ENCODE measurements around the gene SLC26A1. TPM values are rescaled to one million over a fixed set of nuclear protein-coding genes. Genes with fewer than 3 reads are reported as not detected.

Gene SLC26A1
- total RNA-seq, 1 experiment from 2014 or later, result 0.68 TPM

DNA sequence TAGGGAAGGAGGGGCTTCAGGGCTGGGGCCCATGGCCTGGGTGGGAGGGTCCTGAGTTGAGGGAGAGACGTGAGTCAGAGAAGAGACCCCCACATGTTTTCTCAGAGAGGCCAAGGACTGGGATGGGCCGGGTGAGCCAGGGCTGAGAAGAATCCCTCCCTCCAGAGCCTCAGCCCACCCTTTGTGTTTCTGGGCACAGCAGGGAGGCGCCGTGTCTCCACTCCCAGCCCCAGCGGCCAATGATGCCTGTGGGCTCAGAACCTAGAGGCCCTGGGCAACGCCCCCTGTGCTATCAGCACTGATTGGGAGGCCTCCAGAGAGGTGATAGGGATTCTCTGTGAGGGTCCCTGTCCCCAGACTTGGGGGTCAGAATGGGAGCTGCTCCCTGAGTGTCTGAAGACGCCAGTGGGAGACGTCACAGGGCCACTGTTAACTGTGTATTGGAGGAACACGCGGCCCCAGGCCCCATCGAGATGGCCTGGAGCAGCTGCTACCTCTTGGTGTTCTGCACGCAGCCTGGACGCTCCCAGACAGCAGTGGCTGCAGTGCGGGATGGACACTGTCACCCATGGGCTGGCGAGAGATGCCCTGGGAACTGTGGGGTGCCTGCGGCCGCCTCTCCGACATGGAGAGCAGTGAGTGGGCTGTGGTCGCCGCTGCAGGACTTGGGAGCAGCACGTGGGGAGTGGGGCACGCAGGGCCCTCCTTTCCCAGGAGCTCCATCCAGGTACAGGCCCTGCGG is 26.7 kb upstream of the SLC26A1 start:
- TF ChIP-seq CTCF (IDR thresholded peaks at IDR 0.05; ENCODE audit: unreplicated experiment), result no peak
- no peaks in the 10 kb centered on the region for H3K27me3 Mint-ChIP-seq (ENCODE audit: unreplicated experiment)
- no peaks in the 10 kb centered on the region for H3K4me1 Mint-ChIP-seq (ENCODE audit: low read depth, unreplicated experiment)
- H3K9me3 Mint-ChIP-seq (ENCODE audit: low read depth, unreplicated experiment), result no peaks in the 10 kb centered on the region
- no TSS peak for BruUV-seq (replicated peaks)
- CTCF ChIA-PET, result no interaction called here
- no peak for DNase-seq
- intact Hi-C loops (cut with micrococcal nuclease; ENCODE audit: unreplicated experiment), result no loop called here
- no peak overlapping the region for H3K27ac Mint-ChIP-seq (ENCODE audit: unreplicated experiment)
- peaks cover 4% of the 10 kb centered on the region for H3K36me3 Mint-ChIP-seq (ENCODE audit: insufficient read depth, unreplicated experiment)
- H3K4me3 Mint-ChIP-seq (ENCODE audit: low read depth, unreplicated experiment), result no peak overlapping the region

DNA sequence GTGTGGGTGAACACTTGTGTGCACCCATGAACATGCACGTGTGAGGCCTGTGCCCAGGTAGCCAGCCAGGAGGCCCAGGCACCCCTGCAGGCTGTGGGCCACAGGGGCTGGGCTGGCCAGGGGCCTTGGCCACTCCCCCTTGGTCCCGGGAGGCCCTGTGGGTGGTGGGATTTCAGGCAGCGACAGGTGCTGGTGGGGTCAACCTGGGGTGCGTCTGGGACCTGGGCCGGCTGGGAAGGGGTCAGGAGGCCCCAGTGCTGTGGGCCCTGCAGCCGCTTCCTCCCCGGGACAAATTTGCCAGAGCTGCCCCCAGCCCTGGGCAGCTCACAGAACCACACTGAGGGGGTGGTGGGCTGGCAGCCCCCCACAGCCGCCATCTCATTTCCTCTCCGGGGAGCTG is 26.1 kb upstream of the SLC26A1 start:
- no TSS peak for BruUV-seq (replicated peaks)
- H3K36me3 Mint-ChIP-seq (ENCODE audit: insufficient read depth, unreplicated experiment), result no peaks in the 10 kb centered on the region
- no peak for DNase-seq
- CTCF ChIA-PET, result no interaction called here
- TF ChIP-seq CTCF (IDR thresholded peaks at IDR 0.05; ENCODE audit: unreplicated experiment), result no peak
- no peak overlapping the region for H3K4me3 Mint-ChIP-seq (ENCODE audit: low read depth, unreplicated experiment)
- intact Hi-C loops (cut with micrococcal nuclease; ENCODE audit: unreplicated experiment), result no loop called here
- H3K9me3 Mint-ChIP-seq (ENCODE audit: low read depth, unreplicated experiment), result no peaks in the 10 kb centered on the region
- no peaks in the 10 kb centered on the region for H3K4me1 Mint-ChIP-seq (ENCODE audit: low read depth, unreplicated experiment)
- H3K27me3 Mint-ChIP-seq (ENCODE audit: unreplicated experiment), result no peaks in the 10 kb centered on the region
- no peak overlapping the region for H3K27ac Mint-ChIP-seq (ENCODE audit: unreplicated experiment)

DNA sequence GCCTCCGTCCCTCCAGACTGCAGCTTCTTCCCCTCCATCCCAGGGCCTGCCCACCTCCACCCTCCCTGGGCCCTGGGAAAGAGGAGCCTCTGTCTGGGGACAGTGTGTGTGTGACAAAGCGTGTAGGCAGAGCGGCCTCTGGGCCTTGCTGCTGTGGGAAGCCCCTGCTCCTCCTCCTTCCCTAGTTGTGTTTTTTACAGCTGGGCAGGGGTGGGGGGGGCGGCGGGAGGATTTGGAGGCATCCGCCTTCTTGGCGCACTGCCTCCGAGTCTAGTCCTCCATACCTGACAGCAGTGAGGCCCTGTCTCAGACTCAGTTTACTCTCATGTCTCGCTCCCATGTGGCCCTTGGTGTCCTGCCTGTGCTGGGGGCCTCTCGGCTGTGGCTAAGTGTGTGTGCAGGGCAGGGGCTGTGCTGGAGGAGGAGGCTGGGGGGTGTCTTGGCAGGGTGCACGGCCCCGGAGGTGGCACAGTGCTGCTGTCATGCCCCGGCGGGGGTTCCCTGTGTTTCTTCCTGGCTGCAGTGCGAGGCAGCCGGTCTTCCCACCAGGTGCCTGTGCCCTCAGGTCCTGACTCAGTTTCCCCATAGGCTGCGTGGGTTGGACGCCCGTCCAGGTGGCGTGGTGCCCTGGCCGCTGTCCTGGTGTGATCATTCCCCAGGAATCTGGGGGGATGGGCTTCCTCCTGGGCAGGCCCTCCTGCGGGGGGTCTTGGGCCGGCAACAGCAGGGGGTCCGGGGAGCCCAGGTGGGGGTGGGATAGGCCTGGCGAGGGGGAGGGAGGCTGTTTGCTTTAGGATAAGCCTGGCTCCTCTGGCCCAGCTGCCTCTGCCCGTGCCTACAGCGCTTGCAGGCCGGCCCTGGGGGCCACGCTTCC is 25.2 kb upstream of the SLC26A1 start:
- H3K36me3 Mint-ChIP-seq (ENCODE audit: insufficient read depth, unreplicated experiment), result peaks cover 8% of the 10 kb centered on the region
- H3K9me3 Mint-ChIP-seq (ENCODE audit: low read depth, unreplicated experiment), result no peaks in the 10 kb centered on the region
- no peak overlapping the region for H3K27ac Mint-ChIP-seq (ENCODE audit: unreplicated experiment)
- H3K4me3 Mint-ChIP-seq (ENCODE audit: low read depth, unreplicated experiment), result no peak overlapping the region
- no peaks in the 10 kb centered on the region for H3K4me1 Mint-ChIP-seq (ENCODE audit: low read depth, unreplicated experiment)
- no peak for TF ChIP-seq CTCF (IDR thresholded peaks at IDR 0.05; ENCODE audit: unreplicated experiment)
- no peaks in the 10 kb centered on the region for H3K27me3 Mint-ChIP-seq (ENCODE audit: unreplicated experiment)
- DNase-seq, result no peak
- intact Hi-C loops (cut with micrococcal nuclease; ENCODE audit: unreplicated experiment), result no loop called here
- no TSS peak for BruUV-seq (replicated peaks)
- CTCF ChIA-PET, result no interaction called here

GRCh38 chr4:1017706-1018105 is 24.5 kb upstream of the SLC26A1 start:
- intact Hi-C loops (cut with micrococcal nuclease; ENCODE audit: unreplicated experiment), result no loop called here
- BruUV-seq (replicated peaks), result no TSS peak
- no peak for TF ChIP-seq CTCF (IDR thresholded peaks at IDR 0.05; ENCODE audit: unreplicated experiment)
- H3K9me3 Mint-ChIP-seq (ENCODE audit: low read depth, unreplicated experiment), result no peaks in the 10 kb centered on the region
- no peaks in the 10 kb centered on the region for H3K4me1 Mint-ChIP-seq (ENCODE audit: low read depth, unreplicated experiment)
- CTCF ChIA-PET, result no interaction called here
- no peak for DNase-seq
- no peaks in the 10 kb centered on the region for H3K27me3 Mint-ChIP-seq (ENCODE audit: unreplicated experiment)
- no peak overlapping the region for H3K4me3 Mint-ChIP-seq (ENCODE audit: low read depth, unreplicated experiment)
- H3K27ac Mint-ChIP-seq (ENCODE audit: unreplicated experiment), result no peak overlapping the region
- peaks cover 11% of the 10 kb centered on the region for H3K36me3 Mint-ChIP-seq (ENCODE audit: insufficient read depth, unreplicated experiment)

All from Calu3 (cell line).